Activated T-cell treated with anti-CD3 and anti-CD28 coated beads, Interleukin-2, amount 50 U/mL, for 1 hour (primary cell): ENCODE data around the gene FLT1.

Experiments
- DNase-seq: peaks from one replicate; pipeline ENCODE4 v3.0.0-alpha.2; 2020

The FLT1 gene

DNA sequence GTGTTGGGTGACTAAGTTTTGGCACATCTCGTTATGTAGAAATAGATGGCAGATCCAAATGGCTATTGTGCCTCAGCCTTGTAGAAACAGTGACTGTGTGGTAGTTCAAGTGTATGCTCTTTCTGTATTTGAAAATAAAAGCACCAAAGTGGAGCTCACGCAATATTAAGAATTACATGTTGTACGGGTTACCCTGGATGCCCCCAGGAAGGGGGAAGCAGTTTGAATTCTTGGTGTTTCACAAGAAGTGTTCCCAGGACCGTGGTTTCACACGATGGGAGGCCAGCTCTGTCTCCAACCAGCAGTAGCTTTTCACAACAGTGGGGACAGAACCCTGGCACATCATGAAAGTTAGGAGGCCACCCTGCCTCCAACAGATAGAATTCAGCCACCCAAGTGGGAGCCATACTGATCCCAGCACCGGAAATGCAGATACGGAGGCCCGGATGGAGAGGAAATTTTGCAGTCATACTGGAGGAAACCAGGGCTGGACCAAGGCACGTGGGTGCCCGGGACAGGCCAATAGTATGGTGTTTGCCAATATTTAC, 8.9 kb downstream of the FLT1 start:
- no peak for DNase-seq

DNA sequence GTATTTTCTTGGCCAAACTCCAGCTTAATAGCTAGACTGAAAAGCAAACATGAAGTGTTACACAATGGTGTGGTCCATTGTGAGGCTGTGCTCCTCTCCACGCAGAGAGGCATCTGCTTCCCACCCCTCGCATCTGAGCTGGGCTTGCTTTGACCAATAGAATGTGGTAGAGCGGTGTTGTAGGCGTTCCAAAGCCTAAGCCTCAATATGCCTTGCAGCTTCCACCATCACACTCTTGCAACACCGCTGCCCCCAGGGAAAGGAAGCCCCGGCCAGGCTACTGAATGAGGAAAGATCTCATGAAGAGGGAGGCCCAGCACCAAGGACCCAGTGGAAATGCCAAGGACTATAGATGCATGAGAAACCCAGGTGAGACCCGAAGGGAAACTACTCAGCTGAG, 9.4 kb downstream of the FLT1 start:
- DNase-seq, result no peak

DNA sequence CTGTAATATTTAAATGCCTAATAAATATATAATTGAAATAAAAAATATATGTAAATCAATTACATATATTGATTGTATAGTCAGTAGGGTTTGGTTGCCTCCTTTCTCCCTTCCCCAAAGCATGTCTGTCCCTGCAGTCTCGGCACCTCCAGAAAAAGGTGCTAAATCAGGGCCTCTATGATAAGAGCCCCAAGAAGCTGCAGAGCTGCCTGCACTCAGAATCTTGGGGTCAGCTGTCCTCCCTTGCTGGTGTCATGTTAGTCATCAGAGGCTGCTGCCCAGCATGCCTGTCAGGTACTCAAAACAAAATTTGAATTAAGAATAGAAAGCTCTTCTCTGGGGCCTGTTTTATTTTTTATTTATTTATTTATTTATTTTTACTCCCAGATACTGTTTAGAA, 9.8 kb downstream of the FLT1 start:
- DNase-seq, result no peak

GRCh38 chr13:28483313-28483931, 11.5 kb downstream of the FLT1 start:
- no peak for DNase-seq

DNA sequence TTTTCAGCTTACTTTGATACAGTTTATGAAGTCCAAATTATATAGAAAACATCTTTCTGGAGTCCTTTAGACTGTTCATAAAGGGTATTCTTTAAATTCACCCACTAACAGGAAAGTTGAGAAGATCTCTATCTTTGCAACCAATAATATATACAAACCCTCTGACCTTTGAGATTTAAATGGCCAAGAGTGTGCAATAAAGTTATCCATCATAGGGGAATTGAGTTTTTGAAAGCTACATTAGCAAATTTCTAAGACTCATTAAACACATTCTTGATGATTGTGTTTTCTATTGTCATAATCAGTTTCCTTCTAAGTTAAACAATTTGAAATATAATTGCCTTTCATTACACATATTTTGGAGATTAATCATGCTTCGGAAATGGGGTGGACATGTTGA, 15.9 kb downstream of the FLT1 start:
- no peak for DNase-seq

- DNase-seq, result no peak
Measured at GRCh38 chr13:28478127-28478526, 16.8 kb downstream of the FLT1 start.

DNA sequence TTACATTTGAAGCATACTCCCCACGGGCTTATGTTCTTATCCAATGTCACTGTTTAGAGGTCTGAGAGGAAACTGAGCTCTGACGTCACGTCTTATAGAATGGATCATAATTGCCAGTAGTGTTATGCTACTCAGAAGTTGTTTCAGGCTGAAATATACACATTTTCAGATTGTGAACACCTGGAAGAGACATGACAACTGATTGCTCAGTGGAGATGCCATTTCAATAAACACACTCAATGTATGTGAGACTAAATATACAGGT, 17.3 kb downstream of the FLT1 start:
- DNase-seq, result no peak

- no peak for DNase-seq
Measured at GRCh38 chr13:28476919-28477708, 17.8 kb downstream of the FLT1 start.

- DNase-seq, result no peak
Measured at GRCh38 chr13:28475916-28476725, 18.8 kb downstream of the FLT1 start.

GRCh38 chr13:28474491-28475134, 20.3 kb downstream of the FLT1 start:
- DNase-seq, result no peak

- no peak for DNase-seq
Measured at GRCh38 chr13:28473044-28473443, 21.9 kb downstream of the FLT1 start.

GRCh38 chr13:28471421-28471820, 23.5 kb downstream of the FLT1 start:
- no peak for DNase-seq

- no peak for DNase-seq
Measured at GRCh38 chr13:28470296-28470695, 24.6 kb downstream of the FLT1 start.

DNA sequence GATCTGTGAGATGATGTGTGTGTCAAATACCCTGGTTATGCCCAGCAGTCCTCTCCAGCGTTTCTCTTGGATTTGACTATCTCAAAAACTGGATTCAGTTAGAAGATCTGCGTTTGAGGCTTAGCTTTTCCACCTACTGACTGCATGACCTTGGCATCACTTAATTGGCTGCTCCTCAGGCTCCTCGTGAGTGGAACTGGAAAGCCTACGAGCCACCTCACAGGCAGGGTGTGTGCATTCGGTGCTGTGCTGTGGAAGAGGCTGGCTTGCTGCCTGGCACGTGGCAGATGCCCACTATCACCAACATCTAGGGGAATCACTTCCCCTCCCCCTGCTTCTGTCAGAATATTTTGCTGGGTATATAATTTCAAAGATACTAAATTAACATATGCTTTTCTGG, 25.6 kb downstream of the FLT1 start:
- DNase-seq, result no peak

GRCh38 chr13:28468023-28468915, 26.7 kb downstream of the FLT1 start:
- no peak for DNase-seq

DNA sequence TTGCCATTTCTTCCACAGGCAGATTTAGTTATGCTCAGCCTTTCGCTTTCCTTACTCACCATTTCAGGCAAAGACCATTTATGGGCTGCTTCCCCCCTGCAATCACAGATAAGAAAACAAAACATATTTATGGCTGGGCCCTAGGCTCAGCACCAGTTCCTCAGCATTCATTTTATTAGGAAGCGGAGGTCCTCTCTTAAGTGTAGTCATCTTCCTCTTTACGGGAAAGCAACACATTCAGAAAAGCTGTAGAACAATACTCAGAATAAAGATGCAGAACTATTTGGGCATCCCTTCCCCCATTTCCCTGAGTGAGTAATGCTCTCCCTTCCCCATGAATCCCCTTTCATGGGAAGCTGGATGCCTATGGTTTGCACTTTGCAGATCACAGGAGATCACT, 27.9 kb downstream of the FLT1 start:
- DNase-seq, result no peak

DNA sequence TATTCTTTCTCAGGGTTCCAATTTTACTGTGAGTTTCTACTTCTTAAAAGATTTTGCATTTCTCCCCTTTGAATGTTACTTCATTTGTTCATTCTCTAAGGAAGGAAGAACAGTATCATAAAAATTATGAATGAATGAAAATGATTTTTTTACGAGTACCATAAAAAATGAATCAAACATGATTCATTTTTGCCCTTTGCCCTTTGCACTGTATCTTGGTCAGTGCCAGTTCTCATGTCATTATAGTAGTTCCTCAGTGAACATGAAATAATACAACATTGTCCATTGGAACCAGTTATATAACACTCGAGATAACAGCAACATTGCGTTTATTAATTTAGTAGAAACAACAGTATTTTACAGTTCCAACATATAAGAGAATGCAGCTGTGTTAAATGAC, 28.8 kb downstream of the FLT1 start:
- no peak for DNase-seq

GRCh38 chr13:28464861-28465460, 30.0 kb downstream of the FLT1 start:
- no peak for DNase-seq

GRCh38 chr13:28463481-28463880, 31.4 kb downstream of the FLT1 start:
- no peak for DNase-seq

DNA sequence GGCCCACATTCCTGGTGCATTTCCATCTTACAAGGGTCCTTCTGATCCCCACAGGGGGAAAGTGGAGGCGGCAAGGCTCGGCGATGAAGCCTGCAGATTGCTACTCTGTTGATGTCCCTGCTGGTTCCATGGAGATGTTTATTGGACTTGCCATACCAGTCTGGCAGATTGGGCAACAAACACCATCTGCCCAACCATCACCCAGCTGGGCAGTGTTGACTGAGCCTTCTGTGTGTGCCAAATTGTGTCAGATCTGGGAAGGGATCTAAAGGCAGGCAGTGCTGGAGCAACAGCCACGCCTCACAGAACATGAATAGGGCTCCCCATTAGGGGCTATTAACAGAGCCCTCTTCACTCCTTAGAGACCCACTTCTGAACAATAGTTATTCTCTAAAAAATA, 35.0 kb downstream of the FLT1 start:
- DNase-seq, result no peak

DNA sequence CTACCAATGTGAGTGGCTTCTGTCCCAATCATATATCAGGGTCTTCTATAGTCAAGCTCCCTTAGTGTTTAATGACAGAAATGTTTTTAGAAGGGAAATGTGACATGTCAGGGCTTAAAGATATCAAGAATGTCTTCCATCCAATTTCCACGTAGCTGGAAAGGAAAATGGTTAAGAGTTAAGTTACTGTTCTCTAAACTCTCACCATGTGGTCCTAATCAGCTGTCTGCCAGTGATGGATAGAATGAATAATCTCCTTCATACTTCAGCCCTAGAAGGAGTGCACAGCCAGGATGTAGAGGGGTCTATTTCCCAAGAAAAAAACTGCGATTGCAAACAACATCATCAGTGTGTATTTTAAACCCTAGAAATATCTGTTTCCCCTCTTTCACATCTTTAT, 36.3 kb downstream of the FLT1 start:
- DNase-seq, result no peak

DNA sequence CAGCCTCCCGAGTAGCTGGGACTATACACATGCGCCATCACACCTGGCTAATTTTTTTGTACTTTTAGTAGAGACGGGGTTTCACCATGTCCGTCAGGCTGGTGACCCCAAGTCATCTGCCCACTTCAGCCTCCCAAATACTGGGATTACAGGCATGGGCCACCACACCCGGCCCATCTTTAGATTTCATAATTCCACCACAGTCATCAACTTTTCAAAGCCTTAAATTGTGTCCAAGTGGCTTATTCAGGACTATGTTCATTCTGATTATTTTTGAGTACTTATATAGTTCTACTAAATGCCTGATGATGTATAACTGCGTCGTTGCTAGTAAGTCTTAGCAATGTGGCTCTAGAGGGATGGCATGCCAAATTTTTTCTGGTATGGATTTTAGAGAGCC, 36.9 kb downstream of the FLT1 start:
- DNase-seq, result no peak
